Measurements from ENCODE around the gene CLDN14. TPM values are rescaled to one million over a fixed set of nuclear protein-coding genes. Genes with fewer than 3 reads are reported as not detected.

Gene CLDN14
- total and polyA plus RNA-seq, 2 experiments from 2014 or later = not detected

- no peak for TF ChIP-seq CTCF (conservative IDR thresholded peaks at IDR 0.05; ENCODE audit: low read depth in 2 of 2)
- no peak for TF ChIP-seq POLR2AphosphoS5 (IDR thresholded peaks at IDR 0.05; ENCODE audit: low read depth)
- no peak for TF ChIP-seq EZH2phosphoT487 (IDR thresholded peaks at IDR 0.05; ENCODE audit: unreplicated experiment)
- no peak for TF ChIP-seq REST (IDR thresholded peaks at IDR 0.05; ENCODE audit: unreplicated experiment)
- no peak for TF ChIP-seq EZH2 (IDR thresholded peaks at IDR 0.05; ENCODE audit: low read depth, unreplicated experiment)
These were observed 56.0 kb downstream of the CLDN14 start (continued) for GRCh38 chr21:36423771-36424433.

GRCh38 chr21:36422279-36423098 lies 57.4 kb downstream of the CLDN14 start:
- Histone ChIP-seq H3K9me2 (ENCODE audit: insufficient read depth) (no peaks in the 10 kb centered on the region), H3K27me3 (ENCODE audit: insufficient read depth) (no peaks in the 10 kb centered on the region), H3K79me2 (replicated peaks; ENCODE audit: insufficient read depth) (no peaks in the 10 kb centered on the region), H3F3A (replicated peaks; ENCODE audit: low read depth) (no peaks in the 10 kb centered on the region; the same call in 1 of the 2 replicates), H3K36me3 (ENCODE audit: insufficient read depth) (no peaks in the 10 kb centered on the region; the same call in 1 of the 2 replicates), H3K27ac (ENCODE audit: low read depth) (no peak overlapping the region), H3K4me2 (no peak overlapping the region), H3K4me1 (ENCODE audit: insufficient read depth) (no peaks in the 10 kb centered on the region), H3K4me3 (no peak overlapping the region), H2AFZ (no peak overlapping the region), H4K20me1 (replicated peaks; ENCODE audit: insufficient read depth) (no peaks in the 10 kb centered on the region)
- peaks cover 4% of the 10 kb centered on the region; the same call in 2 of the 3 replicates for H3K36me3 Mint-ChIP-seq (ENCODE audit: low read depth)
- H3K4me3 Mint-ChIP-seq = no peak overlapping the region
- ATAC-seq (peak; percentile 90), DNase-seq (ENCODE audit: low spot score) (peak; percentile 94)
- no peak overlapping the region for H3K27ac Mint-ChIP-seq
- peaks cover 17% of the 10 kb centered on the region for H3K4me1 Mint-ChIP-seq
- peaks cover 15% of the 10 kb centered on the region for H3K27me3 Mint-ChIP-seq (ENCODE audit: insufficient read depth, low read depth, poor library complexity)
- H3K9me3 Mint-ChIP-seq = no peaks in the 10 kb centered on the region; the same call in 2 of the 3 replicates
- TF ChIP-seq CTCF (conservative IDR thresholded peaks at IDR 0.05; ENCODE audit: low read depth in 2 of 2) (peak; percentile 82 to 83), ZNF114 (CRISPR knock-in tag; IDR thresholded peaks at IDR 0.05) (no peak), ZNF462 (CRISPR knock-in tag; IDR thresholded peaks at IDR 0.05) (no peak), JUNB (IDR thresholded peaks at IDR 0.05; ENCODE audit: unreplicated experiment) (no peak)
